NB4 (cell line): Measurements from ENCODE around the gene SYNPO.

Experiments
- CTCF ChIP-seq: IDR thresholded peaks from one replicate; pipeline ENCODE4 v1.5.1; 2012; ENCODE audit warnings: low read depth, low read length
- MYC ChIP-seq: IDR thresholded peaks from 2 replicates; pipeline ENCODE4 v1.6.1; 2011; ENCODE audit warnings: low read depth, low read length
- POLR2A ChIP-seq: IDR thresholded peaks from 2 replicates; pipeline ENCODE4 v1.6.1; 2011; ENCODE audit warnings: mild to moderate bottlenecking; ENCODE audit not compliant: insufficient read length; ENCODE audit errors: extremely low read depth
- TF ChIP-seq, protein P1 (sequence below): IDR thresholded peaks from 2 replicates; pipeline ENCODE4 v1.6.1; 2011; ENCODE audit warnings: low read depth, low read length

DNA sequence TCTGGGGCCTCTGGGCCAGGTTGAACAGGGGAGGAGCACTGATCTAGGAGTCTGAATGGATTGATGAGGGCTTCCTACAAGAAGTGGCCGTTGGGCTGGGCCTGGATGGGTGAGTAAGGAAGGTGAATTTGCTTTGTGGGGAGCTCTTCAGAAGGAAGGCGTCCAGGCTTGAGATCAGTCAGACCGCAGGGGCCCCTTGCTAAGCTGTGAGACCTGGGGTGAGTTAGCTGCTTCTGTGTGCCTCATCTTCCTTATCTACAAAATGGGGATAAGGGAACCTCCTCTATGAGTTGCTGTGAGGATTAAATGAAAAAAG, 1.1 kb upstream of the SYNPO start:
- no peak for TF ChIP-seq CTCF
- TF ChIP-seq POLR2A: no peak
- no peak for TF ChIP-seq MYC
- TF ChIP-seq, protein P1, sequence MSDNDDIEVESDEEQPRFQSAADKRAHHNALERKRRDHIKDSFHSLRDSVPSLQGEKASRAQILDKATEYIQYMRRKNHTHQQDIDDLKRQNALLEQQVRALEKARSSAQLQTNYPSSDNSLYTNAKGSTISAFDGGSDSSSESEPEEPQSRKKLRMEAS: no peak
